C4-2B (cell line): ENCODE data around the gene TUBB4B.

Experiments used
- CTCF ChIP-seq: fragments of 450-650 bp; conservative IDR thresholded peaks from 2 replicates; pipeline ENCODE4 v1.5.1; 2017; ENCODE audit warnings: mild to moderate bottlenecking
- ZFX ChIP-seq: fragments of 450-650 bp; IDR thresholded peaks from 2 replicates; pipeline ENCODE4 v1.6.1; 2017

GRCh38 chr9:137232510-137232909, 8.6 kb upstream of the TUBB4B start:
- no peak for TF ChIP-seq CTCF
- TF ChIP-seq ZFX = 0 out of 2 replicates have a peak, but pooled peaks have one; percentile 29
